Measurements from ENCODE around the gene FBP2. TPM values are rescaled to one million over a fixed set of nuclear protein-coding genes. Genes with fewer than 3 reads are reported as not detected.

Gene FBP2
- total RNA-seq: not detected in 2 replicates

GRCh38 chr9:94593459-94594345 is at the start of gene FBP2:
FBP2 (minus strand) TSS chr9:94593824; CDS start chr9:94593726, 98 bp downstream.

DNA sequence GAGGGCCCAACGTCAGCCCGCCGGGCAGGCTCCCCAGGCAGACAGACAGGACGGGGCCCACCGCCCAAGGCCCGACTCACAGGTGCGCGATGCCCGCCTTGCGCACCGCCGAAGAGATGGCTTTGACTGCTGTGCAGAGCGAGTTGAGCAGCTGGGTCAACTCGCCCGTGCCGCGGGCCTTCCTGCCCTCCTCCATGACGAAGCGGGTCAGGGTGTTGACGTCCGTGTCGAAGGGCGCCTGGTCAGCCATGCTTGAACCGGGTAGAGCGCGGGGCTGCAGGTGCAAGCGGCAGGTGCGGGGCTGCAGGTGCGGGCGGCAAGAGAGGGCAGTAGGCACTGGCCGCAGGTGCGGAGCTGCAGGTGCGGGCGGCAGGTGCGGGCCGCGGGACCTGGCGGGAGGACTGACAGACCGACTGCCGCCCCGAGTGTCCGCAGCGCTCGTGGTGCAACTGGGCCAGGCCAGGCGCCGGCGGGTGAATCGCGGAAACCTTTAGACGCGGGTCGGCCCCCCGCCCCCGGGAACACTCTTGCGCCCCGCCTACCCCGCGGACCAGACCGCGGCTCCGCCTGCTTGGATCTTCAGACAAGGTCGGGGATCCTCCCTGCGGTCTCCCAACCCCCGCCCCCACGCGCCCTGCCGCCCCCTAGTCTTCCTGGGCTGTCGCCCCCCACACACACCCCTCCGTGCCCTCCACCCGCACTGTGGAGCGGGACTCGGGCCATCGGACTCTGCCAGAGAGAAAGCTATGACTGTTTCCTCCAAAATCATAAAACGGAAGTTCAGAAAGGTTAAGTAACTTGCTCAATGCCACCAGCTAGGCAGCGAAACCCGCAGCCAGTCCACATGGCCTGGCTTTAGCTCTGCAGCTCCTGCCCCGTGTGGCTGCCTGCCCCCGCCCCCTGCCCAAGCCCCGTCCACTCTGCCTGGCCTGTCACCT is 45.7 kb upstream of the FBP2 start, which contains the start of gene FBP1:
TSS of gene FBP1 (minus strand) at position 458 of the 938 bp plus-strand sequence. CDS start at position 250, 208 bp downstream.

GRCh38 chr9:94554439-94555331 is 38.9 kb downstream of the FBP2 start, which contains the start of gene PCAT7:
PCAT7 (plus strand) TSS chr9:94555083.

Other genes with a start within 250 kb of the FBP2 start
- under 0.01 TPM in 1 of 2 replicates, not detected in the other for gene PCAT7, start 38.7 kb downstream of the FBP2 start, total RNA-seq
- gene FBP1, start 45.7 kb upstream of the FBP2 start, total RNA-seq: not detected in 2 replicates
- gene AOPEP, start 132.9 kb upstream of the FBP2 start, total RNA-seq: 83.4 and 136 TPM in 2 replicates